ENCODE data around the gene PRODH2.

The PRODH2 gene

DNA sequence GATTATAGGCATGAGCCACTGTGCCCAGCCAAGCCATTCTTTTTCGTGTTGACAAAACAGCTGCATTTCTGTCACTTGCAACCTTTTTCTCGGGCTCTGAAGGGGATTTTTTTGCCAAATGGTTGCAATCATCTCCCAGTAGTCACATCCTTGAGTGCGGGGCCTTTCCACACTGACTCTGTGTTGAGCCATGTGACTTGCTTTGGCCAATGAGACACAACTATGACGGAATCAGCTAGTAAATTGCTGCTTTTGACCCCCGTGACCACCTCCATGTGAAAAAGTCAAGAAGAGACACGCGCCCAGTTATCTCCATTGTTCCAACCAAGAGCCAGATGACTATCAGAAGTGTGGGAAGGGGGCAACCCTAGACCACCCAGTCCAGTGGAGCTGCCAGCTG is 21.3 kb upstream of the PRODH2 start:
- Histone ChIP-seq H3K4me2 (ENCODE audit: low read length) (no peak overlapping the region), H3K9me3 (ENCODE audit: control insufficient read depth, insufficient read depth, low read length) (peaks cover under 1% of the 10 kb centered on the region), H4K20me1 (ENCODE audit: control insufficient read depth, insufficient read depth, low read depth, low read length) (no peaks in the 10 kb centered on the region), H3K27ac (ENCODE audit: low read depth, low read length) (no peak overlapping the region), H3K9me2 (replicated peaks; ENCODE audit: control insufficient read depth, low read length) (no peaks in the 10 kb centered on the region), H3K4me3 (ENCODE audit: low read length) (no peak overlapping the region), H3K27me3 (ENCODE audit: control insufficient read depth, low read length) (no peaks in the 10 kb centered on the region), H3K79me2 (ENCODE audit: control insufficient read depth, low read length) (no peaks in the 10 kb centered on the region), H3K4me1 (ENCODE audit: control insufficient read depth, low read length) (no peaks in the 10 kb centered on the region), H3K36me3 (ENCODE audit: control insufficient read depth, low read length) (no peaks in the 10 kb centered on the region), H3F3A (ENCODE audit: control insufficient read depth, insufficient read depth) (no peaks in the 10 kb centered on the region)
- TF ChIP-seq, protein P1, sequence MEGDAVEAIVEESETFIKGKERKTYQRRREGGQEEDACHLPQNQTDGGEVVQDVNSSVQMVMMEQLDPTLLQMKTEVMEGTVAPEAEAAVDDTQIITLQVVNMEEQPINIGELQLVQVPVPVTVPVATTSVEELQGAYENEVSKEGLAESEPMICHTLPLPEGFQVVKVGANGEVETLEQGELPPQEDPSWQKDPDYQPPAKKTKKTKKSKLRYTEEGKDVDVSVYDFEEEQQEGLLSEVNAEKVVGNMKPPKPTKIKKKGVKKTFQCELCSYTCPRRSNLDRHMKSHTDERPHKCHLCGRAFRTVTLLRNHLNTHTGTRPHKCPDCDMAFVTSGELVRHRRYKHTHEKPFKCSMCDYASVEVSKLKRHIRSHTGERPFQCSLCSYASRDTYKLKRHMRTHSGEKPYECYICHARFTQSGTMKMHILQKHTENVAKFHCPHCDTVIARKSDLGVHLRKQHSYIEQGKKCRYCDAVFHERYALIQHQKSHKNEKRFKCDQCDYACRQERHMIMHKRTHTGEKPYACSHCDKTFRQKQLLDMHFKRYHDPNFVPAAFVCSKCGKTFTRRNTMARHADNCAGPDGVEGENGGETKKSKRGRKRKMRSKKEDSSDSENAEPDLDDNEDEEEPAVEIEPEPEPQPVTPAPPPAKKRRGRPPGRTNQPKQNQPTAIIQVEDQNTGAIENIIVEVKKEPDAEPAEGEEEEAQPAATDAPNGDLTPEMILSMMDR (IDR thresholded peaks at IDR 0.05; ENCODE audit: low read depth, low read length, poor library complexity, severe bottlenecking) = no peak
- no peak for TF ChIP-seq EZH2phosphoT487 (IDR thresholded peaks at IDR 0.05; ENCODE audit: borderline replicate concordance, low read length)

DNA sequence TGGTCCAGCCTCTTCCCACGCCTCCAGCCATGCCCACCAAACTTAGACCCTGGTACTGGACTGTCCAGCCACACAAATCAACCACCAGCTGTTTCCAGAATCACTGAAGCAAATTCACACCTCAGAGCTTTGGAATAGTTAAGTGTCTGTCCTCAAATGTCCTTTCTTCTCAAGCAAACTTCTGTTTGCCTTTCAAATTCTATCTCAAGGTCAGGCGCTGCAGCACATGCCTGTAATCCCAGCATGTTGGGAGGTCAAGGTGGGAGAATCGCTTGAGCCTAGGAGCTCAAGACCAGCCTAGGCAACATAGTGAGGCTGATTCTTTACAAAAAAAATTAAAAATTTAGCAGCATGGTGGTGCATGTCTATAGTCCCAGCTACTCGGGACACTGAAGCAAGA is 19.4 kb upstream of the PRODH2 start:
- no peaks in the 10 kb centered on the region for H3K9me3 ChIP-seq (ENCODE audit: control insufficient read depth, insufficient read depth, low read length)
- no peaks in the 10 kb centered on the region for H4K20me1 ChIP-seq (ENCODE audit: control insufficient read depth, insufficient read depth, low read depth, low read length)
- H3K4me2 ChIP-seq (ENCODE audit: low read length) = no peak overlapping the region
- no peaks in the 10 kb centered on the region for H3K9me2 ChIP-seq (replicated peaks; ENCODE audit: control insufficient read depth, low read length)
- H3K4me1 ChIP-seq (ENCODE audit: control insufficient read depth, low read length) = no peaks in the 10 kb centered on the region
- no peak overlapping the region for H3K27ac ChIP-seq (ENCODE audit: low read depth, low read length)
- no peaks in the 10 kb centered on the region for H3K36me3 ChIP-seq (ENCODE audit: control insufficient read depth, low read length)
- TF ChIP-seq, protein P1 (IDR thresholded peaks at IDR 0.05; ENCODE audit: low read depth, low read length, poor library complexity, severe bottlenecking) = no peak
- TF ChIP-seq EZH2phosphoT487 (IDR thresholded peaks at IDR 0.05; ENCODE audit: borderline replicate concordance, low read length) = no peak
- no peaks in the 10 kb centered on the region for H3F3A ChIP-seq (ENCODE audit: control insufficient read depth, insufficient read depth)
- H3K27me3 ChIP-seq (ENCODE audit: control insufficient read depth, low read length) = no peaks in the 10 kb centered on the region
- no peaks in the 10 kb centered on the region for H3K79me2 ChIP-seq (ENCODE audit: control insufficient read depth, low read length)
- no peak overlapping the region for H3K4me3 ChIP-seq (ENCODE audit: low read length)

GRCh38 chr19:35830986-35831385 is 18.3 kb upstream of the PRODH2 start:
- no peaks in the 10 kb centered on the region for H3K4me1 ChIP-seq (ENCODE audit: control insufficient read depth, low read length)
- H4K20me1 ChIP-seq (ENCODE audit: control insufficient read depth, insufficient read depth, low read depth, low read length) = no peaks in the 10 kb centered on the region
- no peak overlapping the region for H3K4me2 ChIP-seq (ENCODE audit: low read length)
- H3F3A ChIP-seq (ENCODE audit: control insufficient read depth, insufficient read depth) = no peaks in the 10 kb centered on the region
- no peaks in the 10 kb centered on the region for H3K79me2 ChIP-seq (ENCODE audit: control insufficient read depth, low read length)
- no peaks in the 10 kb centered on the region for H3K9me3 ChIP-seq (ENCODE audit: control insufficient read depth, insufficient read depth, low read length)
- H3K36me3 ChIP-seq (ENCODE audit: control insufficient read depth, low read length) = no peaks in the 10 kb centered on the region
- no peak overlapping the region for H3K4me3 ChIP-seq (ENCODE audit: low read length)
- no peak overlapping the region for H3K27ac ChIP-seq (ENCODE audit: low read depth, low read length)
- no peaks in the 10 kb centered on the region for H3K27me3 ChIP-seq (ENCODE audit: control insufficient read depth, low read length)
- TF ChIP-seq, protein P1 (IDR thresholded peaks at IDR 0.05; ENCODE audit: low read depth, low read length, poor library complexity, severe bottlenecking) = no peak
- no peaks in the 10 kb centered on the region for H3K9me2 ChIP-seq (replicated peaks; ENCODE audit: control insufficient read depth, low read length)
